GM12801 (cell line): Measurements from ENCODE around the gene MCTS1.

Experiments
- TF ChIP-seq, protein P1 (sequence below): IDR thresholded peaks from one replicate; pipeline ENCODE4 v1.5.1; 2011; ENCODE audit warnings: control low read depth; ENCODE audit not compliant: insufficient read length; ENCODE audit errors: extremely low read depth

MCTS1 gene, protein sequence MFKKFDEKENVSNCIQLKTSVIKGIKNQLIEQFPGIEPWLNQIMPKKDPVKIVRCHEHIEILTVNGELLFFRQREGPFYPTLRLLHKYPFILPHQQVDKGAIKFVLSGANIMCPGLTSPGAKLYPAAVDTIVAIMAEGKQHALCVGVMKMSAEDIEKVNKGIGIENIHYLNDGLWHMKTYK

DNA sequence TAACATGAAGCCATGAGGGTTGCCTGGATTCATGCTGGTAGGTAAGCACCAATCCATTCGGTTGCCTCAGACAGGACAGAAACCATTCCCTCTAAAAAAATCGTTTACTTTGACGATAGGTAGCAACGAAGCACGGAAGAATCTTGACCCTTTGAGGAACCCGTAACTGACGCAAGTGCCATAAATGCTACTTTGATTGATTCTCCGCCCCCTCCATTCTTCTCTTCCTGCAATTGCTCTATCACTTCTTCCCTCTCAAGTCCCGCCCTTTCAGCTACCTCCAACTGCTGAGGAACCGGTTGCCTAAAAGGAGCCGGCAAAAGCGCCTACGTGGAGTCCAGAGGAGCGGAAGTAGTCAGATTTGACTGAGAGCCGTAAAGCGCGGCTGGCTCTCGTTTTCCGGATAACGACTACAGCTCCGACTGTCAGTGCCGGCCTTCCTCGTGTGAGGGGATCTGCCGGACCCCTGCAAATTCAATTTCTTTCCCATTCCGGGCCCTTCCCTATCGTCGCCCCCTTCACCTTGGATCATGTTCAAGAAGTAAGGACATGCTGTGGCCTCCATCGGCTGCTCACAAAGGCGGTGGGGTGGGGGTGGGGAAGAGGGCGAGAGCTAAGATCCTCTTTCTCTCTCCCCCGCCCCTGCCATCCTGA, at the start of gene MCTS1:
Gene MCTS1 (plus strand): TSS at position 395 of the 654 bp plus-strand sequence. CDS start 136 bp downstream, at position 531.
- TF ChIP-seq, protein P1, sequence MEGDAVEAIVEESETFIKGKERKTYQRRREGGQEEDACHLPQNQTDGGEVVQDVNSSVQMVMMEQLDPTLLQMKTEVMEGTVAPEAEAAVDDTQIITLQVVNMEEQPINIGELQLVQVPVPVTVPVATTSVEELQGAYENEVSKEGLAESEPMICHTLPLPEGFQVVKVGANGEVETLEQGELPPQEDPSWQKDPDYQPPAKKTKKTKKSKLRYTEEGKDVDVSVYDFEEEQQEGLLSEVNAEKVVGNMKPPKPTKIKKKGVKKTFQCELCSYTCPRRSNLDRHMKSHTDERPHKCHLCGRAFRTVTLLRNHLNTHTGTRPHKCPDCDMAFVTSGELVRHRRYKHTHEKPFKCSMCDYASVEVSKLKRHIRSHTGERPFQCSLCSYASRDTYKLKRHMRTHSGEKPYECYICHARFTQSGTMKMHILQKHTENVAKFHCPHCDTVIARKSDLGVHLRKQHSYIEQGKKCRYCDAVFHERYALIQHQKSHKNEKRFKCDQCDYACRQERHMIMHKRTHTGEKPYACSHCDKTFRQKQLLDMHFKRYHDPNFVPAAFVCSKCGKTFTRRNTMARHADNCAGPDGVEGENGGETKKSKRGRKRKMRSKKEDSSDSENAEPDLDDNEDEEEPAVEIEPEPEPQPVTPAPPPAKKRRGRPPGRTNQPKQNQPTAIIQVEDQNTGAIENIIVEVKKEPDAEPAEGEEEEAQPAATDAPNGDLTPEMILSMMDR, result no peak

DNA sequence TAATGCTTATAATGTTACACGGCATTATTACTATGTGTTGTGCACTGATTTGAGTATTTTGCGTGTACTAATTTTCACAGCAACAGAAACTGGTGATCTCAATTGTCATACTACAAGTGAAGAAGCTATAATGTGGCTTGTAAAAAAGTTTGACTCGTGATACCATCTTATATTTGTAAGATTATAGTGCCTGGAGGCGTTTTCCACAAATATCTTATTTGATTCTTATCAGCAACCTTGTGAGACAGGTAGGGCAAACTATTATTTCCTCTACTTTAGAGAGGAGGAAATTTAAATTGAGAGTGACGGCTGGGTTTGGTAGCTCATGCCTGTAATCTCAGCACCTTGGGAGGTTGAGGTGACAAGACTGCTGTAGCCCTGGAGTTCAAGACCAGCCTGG, 47.6 kb upstream of the MCTS1 start:
- TF ChIP-seq, protein P1, result no peak

DNA sequence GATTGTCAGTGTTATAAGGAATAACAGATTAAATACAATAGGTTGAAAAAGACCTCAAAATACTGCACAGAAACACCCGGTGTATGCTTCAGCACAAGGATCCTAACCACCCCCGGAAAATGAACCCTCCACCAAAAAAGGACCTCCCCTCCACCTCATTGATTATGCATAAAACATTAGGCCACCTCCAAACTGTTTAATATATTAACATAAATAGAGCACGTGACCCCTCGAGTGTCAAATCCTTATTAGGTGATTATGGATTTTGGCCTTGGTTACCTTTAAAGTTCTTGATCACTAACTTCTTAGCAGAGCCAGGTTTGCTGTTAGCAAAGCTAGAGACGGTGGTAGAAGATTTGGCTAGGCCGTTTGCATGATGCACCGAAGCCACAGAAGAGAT, 44.1 kb upstream of the MCTS1 start:
- TF ChIP-seq, protein P1, result no peak

DNA sequence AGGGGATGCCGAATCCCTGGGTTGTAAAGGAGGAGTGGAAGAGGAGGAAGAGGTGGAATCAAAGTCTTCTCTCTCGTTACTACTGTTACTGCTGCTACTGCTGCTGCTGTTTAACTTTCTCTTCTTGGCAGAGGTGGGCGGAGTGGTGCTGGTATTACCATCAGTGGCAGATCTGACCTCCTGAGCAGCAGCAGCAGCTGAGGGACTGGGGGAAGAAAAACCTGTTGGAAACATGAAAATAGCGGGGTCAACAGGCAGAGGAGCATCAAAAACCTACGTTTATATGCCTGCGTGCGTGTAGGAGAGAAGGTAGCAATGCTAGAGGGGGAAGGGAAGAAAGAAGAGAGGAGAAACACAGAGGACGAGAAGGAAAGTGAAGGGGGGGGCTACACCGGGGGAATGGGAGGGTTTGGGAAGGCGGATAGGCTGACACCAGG, 43.5 kb upstream of the MCTS1 start:
- TF ChIP-seq, protein P1, result no peak

DNA sequence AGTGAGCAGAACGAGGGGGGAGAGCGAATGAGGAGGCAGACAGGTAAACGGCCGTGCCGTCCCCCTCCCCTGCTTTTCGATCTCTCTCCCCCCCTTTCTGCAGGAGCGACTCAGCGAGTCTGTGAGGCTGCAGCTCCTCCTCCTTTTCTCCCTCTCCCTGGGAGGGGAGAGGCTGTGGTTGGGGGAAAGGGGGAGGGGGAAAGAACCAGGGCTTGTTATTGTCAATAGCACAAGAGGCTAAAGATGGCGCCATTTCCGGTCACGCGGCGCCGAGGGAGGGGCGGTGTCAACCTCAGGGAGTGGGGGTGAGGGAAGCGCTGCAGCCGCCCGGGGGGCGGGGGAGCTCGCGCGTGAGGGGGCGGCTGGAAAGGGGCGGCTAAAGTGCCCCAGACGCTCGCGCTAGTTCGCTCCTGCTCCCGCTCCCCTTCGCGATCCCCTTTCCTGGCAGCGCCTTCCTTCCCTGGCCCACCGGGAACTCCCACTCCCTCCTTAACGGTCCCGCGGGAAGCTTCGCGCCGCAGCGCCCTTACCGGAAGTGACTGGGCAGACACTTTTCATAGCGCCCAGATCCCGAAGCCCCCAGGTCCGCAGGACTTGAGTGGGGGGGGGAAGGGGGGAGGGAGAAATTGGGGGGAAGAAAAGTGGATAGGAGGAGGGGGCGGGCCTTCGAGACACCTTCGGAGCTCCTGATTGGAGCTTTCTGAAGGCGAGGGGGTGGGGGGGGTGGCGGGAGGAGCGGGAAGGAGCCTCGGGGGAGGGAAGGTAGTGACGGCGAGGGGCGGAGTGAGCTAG, 42.9 kb upstream of the MCTS1 start, which contains the start of gene CUL4B:
Gene CUL4B (minus strand): TSS at position 121 of the 792 bp plus-strand sequence. CDS start 324 bp downstream, outside the sequence.
- TF ChIP-seq, protein P1, result no peak

DNA sequence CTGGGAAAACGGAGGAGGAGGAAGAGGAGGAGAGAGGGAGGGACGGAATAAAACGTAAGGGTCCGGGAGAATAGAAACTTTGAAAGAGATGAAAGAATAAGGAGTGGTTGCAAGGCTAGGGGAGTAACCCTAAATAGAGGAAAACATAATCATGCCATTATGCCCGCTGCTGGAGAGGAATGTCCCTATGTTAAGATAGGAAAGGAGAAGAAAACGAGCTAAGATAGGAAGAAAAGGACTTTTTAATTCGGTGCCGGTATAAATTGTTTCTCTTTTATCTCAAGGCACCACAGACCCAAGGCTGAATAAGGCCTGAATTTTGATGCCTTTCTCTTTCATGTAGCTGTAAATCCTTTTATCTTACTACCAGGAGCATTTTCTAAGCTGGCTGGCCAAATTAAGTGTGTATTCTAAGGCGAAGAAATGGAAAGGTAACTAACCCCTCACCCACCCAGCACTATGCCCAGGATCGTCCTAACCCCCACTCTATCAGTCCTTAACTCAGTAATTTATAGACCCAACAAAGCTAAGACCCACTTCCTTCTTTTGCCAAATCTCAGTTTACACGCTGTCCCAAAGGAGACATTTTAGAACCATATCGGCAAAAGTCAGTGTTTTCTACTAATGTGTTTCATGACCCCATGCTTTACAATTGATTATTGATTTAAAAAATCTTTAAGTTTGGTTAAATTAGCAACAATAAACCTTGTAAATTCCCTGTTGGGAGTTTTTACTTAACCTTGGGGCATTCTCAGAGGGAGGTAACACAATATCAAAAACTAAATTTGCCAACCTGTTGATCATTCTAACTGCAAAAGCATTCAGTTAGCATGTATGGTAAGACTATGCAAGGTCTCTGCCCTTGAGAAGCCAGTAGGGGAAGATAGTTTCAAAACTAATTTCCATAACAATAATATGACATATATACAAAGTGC, 42.0 kb upstream of the MCTS1 start:
- TF ChIP-seq, protein P1, result no peak
